HepG2 (cell line): Measurements from ENCODE around the gene THSD8. TPM values are rescaled to one million over a fixed set of nuclear protein-coding genes. Genes with fewer than 3 reads are reported as not detected.
A peak's percentile ranks its signal among the peaks of the same experiment; 100 is the strongest.

Source experiments
- AKAP8 ChIP-seq: sonication (generic); formaldehyde crosslinking; IDR thresholded peaks from 2 replicates; pipeline ENCODE4 v1.5.1; 2020; ENCODE audit warnings: mild to moderate bottlenecking, missing genetic modification reagents
- ASH2L ChIP-seq: fragments of 300-600, 200-600 bp; sonication (generic); IDR thresholded peaks from 2 replicates; pipeline ENCODE4 v1.7.0; 2017; ENCODE audit warnings: low read depth, mild to moderate bottlenecking, moderate library complexity, mixed read lengths, low read length; ENCODE audit not compliant: insufficient read length
- BORCS8-MEF2B ChIP-seq: sonication (generic); formaldehyde crosslinking; IDR thresholded peaks from 2 replicates; pipeline ENCODE4 v1.8.0; 2022; ENCODE audit warnings: mild to moderate bottlenecking, missing genetic modification reagents
- HOXA3 ChIP-seq: sonication (generic); formaldehyde crosslinking; IDR thresholded peaks from 2 replicates; pipeline ENCODE4 v1.5.0; 2020; ENCODE audit warnings: missing genetic modification reagents
- KMT2A ChIP-seq: sonication (generic); formaldehyde crosslinking; IDR thresholded peaks from 2 replicates; pipeline ENCODE4 v1.4.0; 2020; ENCODE audit warnings: missing genetic modification reagents
- MAFG ChIP-seq: sonication (generic); formaldehyde crosslinking; IDR thresholded peaks from 2 replicates; pipeline ENCODE4 v1.5.1; 2020; ENCODE audit warnings: mild to moderate bottlenecking, missing genetic modification reagents
- MIXL1 ChIP-seq: IDR thresholded peaks from 2 replicates; pipeline ENCODE4 v1.6.1; 2016
- MLLT10 ChIP-seq: sonication (generic); formaldehyde crosslinking; IDR thresholded peaks from 2 replicates; pipeline ENCODE4 v1.4.0; 2020; ENCODE audit warnings: missing genetic modification reagents
- NCOA5 ChIP-seq: sonication (generic); formaldehyde crosslinking; IDR thresholded peaks from 2 replicates; pipeline ENCODE4 v1.4.0; 2020; ENCODE audit warnings: missing genetic modification reagents
- NFE2L1 ChIP-seq: sonication (generic); formaldehyde crosslinking; IDR thresholded peaks from 2 replicates; pipeline ENCODE4 v1.4.0; 2020; ENCODE audit warnings: missing genetic modification reagents, mild to moderate bottlenecking, borderline replicate concordance
- NFKB2 ChIP-seq: sonication (generic); formaldehyde crosslinking; IDR thresholded peaks from 2 replicates; pipeline ENCODE4 v1.4.0; 2020; ENCODE audit warnings: missing genetic modification reagents, borderline replicate concordance
- PCBP2 ChIP-seq: fragments of 200-400 bp; formaldehyde crosslinking; optimal IDR thresholded peaks from 2 replicates; pipeline ENCODE3; 2018; ENCODE audit warnings: low read length, low read depth; ENCODE audit not compliant: poor library complexity, severe bottlenecking
- PHF8 ChIP-seq: sonication (generic); formaldehyde crosslinking; IDR thresholded peaks from 2 replicates; pipeline ENCODE4 v1.5.0; 2020; ENCODE audit warnings: missing genetic modification reagents
- RAD51 ChIP-seq: fragments of 450-650 bp; IDR thresholded peaks from 2 replicates; pipeline ENCODE4 v1.6.1; 2016; ENCODE audit warnings: borderline replicate concordance
- RBM39 ChIP-seq: fragments of 200-400 bp; formaldehyde crosslinking; IDR thresholded peaks from one replicate; pipeline ENCODE4 v1.6.1; 2018; ENCODE audit warnings: antibody characterized with exemption, mild to moderate bottlenecking, low read depth, low read length; ENCODE audit not compliant: poor library complexity, severe bottlenecking
- SIX1 ChIP-seq: sonication (generic); formaldehyde crosslinking; IDR thresholded peaks from 2 replicates; pipeline ENCODE4 v1.4.0; 2020; ENCODE audit warnings: missing genetic modification reagents, borderline replicate concordance
- SRF ChIP-seq: IDR thresholded peaks from 2 replicates; pipeline ENCODE4 v1.6.1; 2011; ENCODE audit warnings: mild to moderate bottlenecking, low read depth, low read length, moderate library complexity
- TEAD2 ChIP-seq: sonication (generic); formaldehyde crosslinking; IDR thresholded peaks from 2 replicates; pipeline ENCODE4 v1.9.0; 2021; ENCODE audit warnings: missing genetic modification reagents
- THAP11 ChIP-seq: IDR thresholded peaks from 2 replicates; pipeline ENCODE4 v1.6.1; 2016; ENCODE audit warnings: missing biosample characterization, missing genetic modification reagents
- ZMAT3 ChIP-seq: sonication (generic); formaldehyde crosslinking; conservative IDR thresholded peaks from 2 replicates; pipeline ENCODE4 v1.7.0; 2021; ENCODE audit warnings: missing genetic modification reagents
- ZNF121 ChIP-seq: sonication (generic); formaldehyde crosslinking; IDR thresholded peaks from 2 replicates; pipeline ENCODE4 v1.5.0; 2020; ENCODE audit warnings: mild to moderate bottlenecking, missing genetic modification reagents
- ZNF441 ChIP-seq: sonication (generic); formaldehyde crosslinking; IDR thresholded peaks from 2 replicates; pipeline ENCODE4 v1.7.0; 2021; ENCODE audit warnings: missing genetic modification reagents, borderline replicate concordance
- ZNF530 ChIP-seq: sonication (generic); formaldehyde crosslinking; IDR thresholded peaks from 2 replicates; pipeline ENCODE4 v1.5.0; 2020; ENCODE audit warnings: low read depth, mild to moderate bottlenecking, missing genetic modification reagents
- ZNF557 ChIP-seq: sonication (generic); formaldehyde crosslinking; IDR thresholded peaks from 2 replicates; pipeline ENCODE4 v1.4.0; 2020; ENCODE audit warnings: missing genetic modification reagents
- ZNF737 ChIP-seq: sonication (generic); formaldehyde crosslinking; IDR thresholded peaks from 2 replicates; pipeline ENCODE4 v1.5.0; 2020; ENCODE audit warnings: missing genetic modification reagents, mild to moderate bottlenecking, borderline replicate concordance
- ZNF777 ChIP-seq: sonication (generic); formaldehyde crosslinking; IDR thresholded peaks from 2 replicates; pipeline ENCODE4 v1.4.0; 2020; ENCODE audit warnings: missing genetic modification reagents
- polyA plus RNA-seq, 8 experiments: library from polyadenylated mRNA; depleted of rRNA in 3 of 8; stranded (reverse) in 7 of 8; unstranded in 1 of 8; fragments of >200 nt; fragmentation: Illumina TruSeq in 4 of 8; extraction: Trizol in 4 of 8; gene quantifications; 2 replicates each; pipeline versions ENCODE4 v1.2.1 to v1.2.3, GENCODE V29; 2011 to 2016; ENCODE audit warnings: low read depth in 4 of 8, missing spikeins in 1 of 8, mixed read lengths in 1 of 8; ENCODE audit not compliant: insufficient read depth in 1 of 8
- total RNA-seq, 5 experiments: library from RNA; depleted of rRNA; stranded (reverse); fragments of >200 nt; fragmentation: Illumina TruSeq; extraction: Trizol; gene quantifications; 2 replicates each; pipeline ENCODE4 v1.2.3, GENCODE V29; 2016; ENCODE audit warnings: low read depth in 1 of 5
- TF ChIP-seq, protein P1 (sequence below): sonication (generic); formaldehyde crosslinking; IDR thresholded peaks from 2 replicates; pipeline ENCODE4 v1.4.0; 2020; ENCODE audit warnings: missing genetic modification reagents, borderline replicate concordance
- TF ChIP-seq, protein P2 (sequence below): sonication (generic); formaldehyde crosslinking; IDR thresholded peaks from 2 replicates; pipeline ENCODE4 v1.4.0; 2020; ENCODE audit warnings: missing genetic modification reagents, mild to moderate bottlenecking, borderline replicate concordance

The THSD8 gene
- total and polyA plus RNA-seq, 2 of the 13 experiments (the other 11 are each of a cell fraction or from before 2014, with no cell fraction given) = 4.8 to 14.9 TPM

DNA sequence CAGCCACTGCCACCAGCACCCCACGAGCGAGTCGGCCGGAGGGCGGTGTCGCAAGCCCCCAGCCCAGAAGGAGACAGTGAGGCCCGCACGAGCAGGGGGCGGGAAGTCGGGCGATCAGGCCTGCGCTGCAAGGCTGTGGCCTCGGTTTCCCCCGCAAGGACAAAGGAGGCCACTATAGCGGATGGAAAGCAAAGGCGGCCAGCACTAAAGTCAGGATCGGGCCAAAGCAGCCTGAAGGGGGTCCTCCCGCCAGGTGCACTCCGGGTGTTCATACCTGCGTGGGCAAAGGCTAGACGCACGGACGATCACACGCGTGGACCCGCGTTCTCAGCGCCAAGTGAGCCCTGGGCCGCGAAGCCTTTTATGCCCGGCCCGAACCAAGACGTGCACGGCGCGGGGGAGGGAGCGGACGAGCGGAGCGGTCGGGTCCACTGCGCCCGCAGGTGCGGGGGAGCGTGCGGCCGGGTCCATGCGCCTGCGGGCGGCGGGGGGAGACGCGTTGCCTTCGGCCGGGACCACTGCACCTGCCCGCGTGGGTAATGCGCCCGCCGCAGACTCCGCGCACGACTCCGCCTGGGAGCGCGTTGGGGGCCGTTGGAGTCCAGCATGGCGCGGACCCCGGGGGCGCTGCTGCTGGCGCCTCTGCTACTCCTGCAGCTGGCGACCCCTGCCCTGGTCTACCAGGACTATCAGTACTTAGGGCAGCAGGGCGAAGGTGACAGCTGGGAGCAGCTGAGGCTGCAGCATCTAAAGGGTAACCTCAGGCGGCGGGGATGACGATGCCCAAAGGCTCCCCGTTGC, at the start of gene THSD8, which contains the start of gene PRDX2 (continued):
- TF ChIP-seq, protein P1, sequence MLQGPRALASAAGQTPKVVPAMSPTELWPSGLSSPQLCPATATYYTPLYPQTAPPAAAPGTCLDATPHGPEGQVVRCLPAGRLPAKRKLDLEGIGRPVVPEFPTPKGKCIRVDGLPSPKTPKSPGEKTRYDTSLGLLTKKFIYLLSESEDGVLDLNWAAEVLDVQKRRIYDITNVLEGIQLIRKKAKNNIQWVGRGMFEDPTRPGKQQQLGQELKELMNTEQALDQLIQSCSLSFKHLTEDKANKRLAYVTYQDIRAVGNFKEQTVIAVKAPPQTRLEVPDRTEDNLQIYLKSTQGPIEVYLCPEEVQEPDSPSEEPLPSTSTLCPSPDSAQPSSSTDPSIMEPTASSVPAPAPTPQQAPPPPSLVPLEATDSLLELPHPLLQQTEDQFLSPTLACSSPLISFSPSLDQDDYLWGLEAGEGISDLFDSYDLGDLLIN (CRISPR knock-in tag) = 0 out of 2 replicates have a peak, but pooled peaks have one; percentile 40
- TF ChIP-seq, protein P2, sequence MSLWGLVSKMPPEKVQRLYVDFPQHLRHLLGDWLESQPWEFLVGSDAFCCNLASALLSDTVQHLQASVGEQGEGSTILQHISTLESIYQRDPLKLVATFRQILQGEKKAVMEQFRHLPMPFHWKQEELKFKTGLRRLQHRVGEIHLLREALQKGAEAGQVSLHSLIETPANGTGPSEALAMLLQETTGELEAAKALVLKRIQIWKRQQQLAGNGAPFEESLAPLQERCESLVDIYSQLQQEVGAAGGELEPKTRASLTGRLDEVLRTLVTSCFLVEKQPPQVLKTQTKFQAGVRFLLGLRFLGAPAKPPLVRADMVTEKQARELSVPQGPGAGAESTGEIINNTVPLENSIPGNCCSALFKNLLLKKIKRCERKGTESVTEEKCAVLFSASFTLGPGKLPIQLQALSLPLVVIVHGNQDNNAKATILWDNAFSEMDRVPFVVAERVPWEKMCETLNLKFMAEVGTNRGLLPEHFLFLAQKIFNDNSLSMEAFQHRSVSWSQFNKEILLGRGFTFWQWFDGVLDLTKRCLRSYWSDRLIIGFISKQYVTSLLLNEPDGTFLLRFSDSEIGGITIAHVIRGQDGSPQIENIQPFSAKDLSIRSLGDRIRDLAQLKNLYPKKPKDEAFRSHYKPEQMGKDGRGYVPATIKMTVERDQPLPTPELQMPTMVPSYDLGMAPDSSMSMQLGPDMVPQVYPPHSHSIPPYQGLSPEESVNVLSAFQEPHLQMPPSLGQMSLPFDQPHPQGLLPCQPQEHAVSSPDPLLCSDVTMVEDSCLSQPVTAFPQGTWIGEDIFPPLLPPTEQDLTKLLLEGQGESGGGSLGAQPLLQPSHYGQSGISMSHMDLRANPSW (CRISPR knock-in tag) = peak; percentile 61; the same call in 1 of the 2 replicates
- TF ChIP-seq ZNF441 (CRISPR knock-in tag) (peak; percentile 88), MIXL1 (CRISPR knock-in tag) (peak; percentile 19; the same call in 1 of the 2 replicates), PHF8 (CRISPR knock-in tag) (peak; percentile 93), SIX1 (CRISPR knock-in tag) (no peak), MLLT10 (no peak), ZNF530 (CRISPR knock-in tag) (no peak), PCBP2 (no peak), RAD51 (no peak), AKAP8 (CRISPR knock-in tag) (peak; percentile 84), THAP11 (CRISPR knock-in tag) (peak; percentile 91), ZNF121 (peak; percentile 77), ZNF557 (CRISPR knock-in tag) (0 out of 2 replicates have a peak, but pooled peaks have one; percentile 42), KMT2A (peak; percentile 77; the same call in 1 of the 2 replicates), BORCS8-MEF2B (0 out of 2 replicates have a peak, but pooled peaks have one; percentile 55), TEAD2 (CRISPR knock-in tag) (no peak), NCOA5 (no peak), ZNF777 (CRISPR knock-in tag) (peak; percentile 82), HOXA3 (CRISPR knock-in tag) (peak; percentile 86), ZMAT3 (CRISPR knock-in tag) (peak; percentile 82; the same call in 1 of the 2 replicates), SRF (no peak), NFE2L1 (CRISPR knock-in tag) (no peak; the same call in 1 of the 2 replicates), RBM39 (no peak), ZNF737 (CRISPR knock-in tag) (0 out of 2 replicates have a peak, but pooled peaks have one; percentile 39), NFKB2 (CRISPR knock-in tag) (peak; percentile 74; the same call in 1 of the 2 replicates), MAFG (CRISPR knock-in tag) (0 out of 2 replicates have a peak, but pooled peaks have one; percentile 54), ASH2L (peak; percentile 57)
